Activated T-cell treated with anti-CD3 and anti-CD28 coated beads, Interleukin-2, amount 50 U/mL, for 24 hours (primary cell): ENCODE data around the gene GRB14.

ENCODE experiments used
- DNase-seq: peaks from one replicate; pipeline ENCODE4 v3.0.0-alpha.2; 2020
- H3K27ac Mint-ChIP-seq: 2 replicates; pipeline ENCODE4 v1.8.0; 2020; ENCODE audit warnings: mild to moderate bottlenecking, mixed read lengths
- H3K27me3 Mint-ChIP-seq: 2 replicates; pipeline ENCODE4 v1.8.0; 2020; ENCODE audit warnings: mixed read lengths
- H3K36me3 Mint-ChIP-seq: 2 replicates; pipeline ENCODE4 v1.8.0; 2020; ENCODE audit warnings: low read depth, mixed read lengths
- H3K4me1 Mint-ChIP-seq: 2 replicates; pipeline ENCODE4 v1.8.0; 2020; ENCODE audit warnings: low read depth, mixed read lengths
- H3K4me3 Mint-ChIP-seq: 2 replicates; pipeline ENCODE4 v1.8.0; 2020; ENCODE audit warnings: mild to moderate bottlenecking, moderate library complexity, mixed read lengths
- H3K9me3 Mint-ChIP-seq: 2 replicates; pipeline ENCODE4 v1.8.0; 2020; ENCODE audit warnings: mixed read lengths

The GRB14 gene

GRCh38 chr2:164464376-164464775 lies 156.9 kb downstream of the GRB14 start:
- no peaks in the 10 kb centered on the region for H3K9me3 Mint-ChIP-seq
- H3K27me3 Mint-ChIP-seq, result no peaks in the 10 kb centered on the region
- no peaks in the 10 kb centered on the region for H3K4me1 Mint-ChIP-seq
- no peaks in the 10 kb centered on the region for H3K36me3 Mint-ChIP-seq
- no peak for DNase-seq
- no peak overlapping the region for H3K4me3 Mint-ChIP-seq
- H3K27ac Mint-ChIP-seq, result no peak overlapping the region

DNA sequence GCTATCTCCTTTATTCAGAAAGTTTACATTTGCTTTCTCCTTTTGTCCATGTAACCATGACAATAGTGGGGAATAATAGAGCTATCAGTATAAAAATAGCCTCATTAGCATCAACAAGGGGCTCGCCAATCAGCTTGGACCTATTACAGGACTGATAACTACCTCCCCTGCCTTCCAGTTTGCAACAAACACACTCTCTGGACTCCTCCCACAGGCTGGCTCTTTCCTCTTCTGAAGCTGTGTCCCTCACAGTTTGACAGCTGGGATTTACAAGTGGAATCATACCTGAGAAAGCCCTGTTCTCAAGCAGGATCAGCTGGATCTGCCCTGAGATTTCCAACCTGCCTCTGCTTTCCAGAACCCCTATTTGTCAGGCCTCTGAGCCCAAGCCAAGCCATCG lies 162.5 kb downstream of the GRB14 start:
- Mint-ChIP-seq H3K27me3 (no peaks in the 10 kb centered on the region), H3K4me3 (no peak overlapping the region), H3K4me1 (no peaks in the 10 kb centered on the region), H3K27ac (no peak overlapping the region), H3K36me3 (no peaks in the 10 kb centered on the region), H3K9me3 (no peaks in the 10 kb centered on the region)
- DNase-seq, result no peak

GRCh38 chr2:164457271-164457670 lies 164.0 kb downstream of the GRB14 start:
- H3K27ac Mint-ChIP-seq, result no peak overlapping the region
- no peak overlapping the region for H3K4me3 Mint-ChIP-seq
- no peak for DNase-seq
- H3K27me3 Mint-ChIP-seq, result no peaks in the 10 kb centered on the region
- no peaks in the 10 kb centered on the region for H3K4me1 Mint-ChIP-seq
- no peaks in the 10 kb centered on the region for H3K9me3 Mint-ChIP-seq
- no peaks in the 10 kb centered on the region for H3K36me3 Mint-ChIP-seq

- H3K36me3 Mint-ChIP-seq, result no peaks in the 10 kb centered on the region
- no peak overlapping the region for H3K4me3 Mint-ChIP-seq
- H3K27me3 Mint-ChIP-seq, result no peaks in the 10 kb centered on the region
- DNase-seq, result no peak
- no peaks in the 10 kb centered on the region for H3K9me3 Mint-ChIP-seq
- no peak overlapping the region for H3K27ac Mint-ChIP-seq
- no peaks in the 10 kb centered on the region for H3K4me1 Mint-ChIP-seq
These were observed 164.7 kb downstream of the GRB14 start for GRCh38 chr2:164456619-164457018.

DNA sequence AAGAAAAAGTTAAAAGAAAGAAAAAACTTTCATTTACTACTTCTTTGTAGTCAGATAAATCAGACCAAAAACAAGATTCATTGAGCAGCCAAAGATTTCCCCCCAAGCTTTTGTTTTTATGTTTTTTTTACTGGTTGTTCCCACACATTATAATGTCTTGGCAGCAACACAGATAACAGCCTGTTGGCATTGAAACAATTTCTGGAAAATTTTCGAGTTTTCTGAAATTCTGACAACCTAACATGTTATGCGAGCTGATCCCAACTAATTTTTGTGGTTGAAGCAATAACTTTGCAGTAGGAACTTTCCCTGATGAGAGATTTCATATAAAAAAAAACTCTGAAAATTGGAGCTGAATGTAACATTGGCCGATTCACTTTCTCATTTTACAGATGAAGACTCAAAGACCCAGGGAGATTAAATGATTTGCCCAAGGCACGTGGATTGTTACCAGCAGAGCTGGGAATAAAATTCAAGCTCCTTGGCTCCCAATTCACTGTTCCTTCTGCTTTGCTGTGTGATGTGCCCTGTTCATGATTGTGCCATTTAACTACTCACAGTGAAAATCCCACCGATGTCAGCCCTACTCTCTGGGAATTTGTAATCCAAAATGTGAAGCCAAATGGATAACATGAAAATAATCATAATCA lies 167.5 kb downstream of the GRB14 start:
- DNase-seq, result no peak
- H3K27me3 Mint-ChIP-seq, result no peaks in the 10 kb centered on the region
- H3K4me3 Mint-ChIP-seq, result no peak overlapping the region
- no peaks in the 10 kb centered on the region for H3K4me1 Mint-ChIP-seq
- no peaks in the 10 kb centered on the region for H3K36me3 Mint-ChIP-seq
- H3K27ac Mint-ChIP-seq, result no peak overlapping the region
- H3K9me3 Mint-ChIP-seq, result peaks cover 2% of the 10 kb centered on the region

DNA sequence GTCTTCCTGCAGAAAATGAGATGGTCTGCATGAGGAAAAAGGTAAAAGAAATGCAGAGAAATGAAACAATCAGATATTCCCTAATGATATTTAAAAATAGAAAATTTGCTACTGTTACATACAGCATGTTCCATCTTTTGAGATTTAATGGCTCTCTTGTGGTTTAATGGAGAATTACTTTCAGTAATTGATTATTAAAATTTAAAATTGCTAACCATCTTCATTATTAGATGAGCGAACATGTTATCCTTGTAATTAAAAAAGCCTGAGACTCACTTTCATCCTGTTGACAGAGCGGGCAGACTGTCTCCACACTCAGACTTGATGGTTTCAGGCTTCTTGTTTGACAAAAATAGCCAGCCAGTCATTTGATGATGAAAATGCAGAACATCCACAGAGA lies 171.0 kb downstream of the GRB14 start:
- Mint-ChIP-seq H3K36me3 (no peaks in the 10 kb centered on the region), H3K9me3 (peaks cover 5% of the 10 kb centered on the region), H3K4me1 (no peaks in the 10 kb centered on the region), H3K27me3 (no peaks in the 10 kb centered on the region), H3K4me3 (no peak overlapping the region), H3K27ac (no peak overlapping the region)
- DNase-seq, result no peak

DNA sequence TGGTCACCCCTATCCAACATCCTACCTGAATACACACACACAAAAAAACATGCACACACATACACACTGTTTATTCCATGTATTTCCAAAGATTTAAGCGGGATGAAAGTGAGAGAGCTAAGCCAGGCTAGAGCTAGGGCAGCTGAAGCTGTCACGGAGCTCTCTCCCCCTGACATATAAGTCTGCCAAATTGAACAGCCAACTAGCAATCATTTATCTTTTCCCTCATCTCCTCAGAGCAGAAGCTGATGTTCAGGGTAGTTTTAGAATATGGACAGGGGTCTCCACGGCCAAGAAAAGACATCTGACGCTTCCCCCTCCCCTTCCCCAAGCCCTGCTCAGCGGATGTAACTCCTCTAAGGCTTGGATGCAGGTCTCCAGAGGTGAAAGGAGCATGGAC lies 171.6 kb downstream of the GRB14 start:
- H3K36me3 Mint-ChIP-seq, result no peaks in the 10 kb centered on the region
- H3K27ac Mint-ChIP-seq, result no peak overlapping the region
- H3K27me3 Mint-ChIP-seq, result no peaks in the 10 kb centered on the region
- peaks cover 5% of the 10 kb centered on the region for H3K9me3 Mint-ChIP-seq
- DNase-seq, result no peak
- no peak overlapping the region for H3K4me3 Mint-ChIP-seq
- no peaks in the 10 kb centered on the region for H3K4me1 Mint-ChIP-seq

GRCh38 chr2:164447660-164448059 lies 173.6 kb downstream of the GRB14 start:
- Mint-ChIP-seq H3K4me3 (no peak overlapping the region), H3K27ac (no peak overlapping the region), H3K27me3 (no peaks in the 10 kb centered on the region), H3K36me3 (no peaks in the 10 kb centered on the region), H3K9me3 (peaks cover 5% of the 10 kb centered on the region), H3K4me1 (no peaks in the 10 kb centered on the region)
- DNase-seq, result no peak
